Osteocyte (in vitro differentiated cells): ENCODE results near the gene ADAM17. TPM values are rescaled to one million over a fixed set of nuclear protein-coding genes. Genes with fewer than 3 reads are reported as not detected.
A peak's percentile ranks its signal among the peaks of the same experiment; 100 is the strongest.

Experiments
- DNase-seq: peaks from one replicate; pipeline ENCODE4 v3.0.0; 2021; ENCODE audit warnings: mixed read lengths; ENCODE audit not compliant: unreplicated experiment; ENCODE audit errors: extremely low spot score
- H3K27ac Mint-ChIP-seq: one replicate; pipeline ENCODE4 v1.8.0; 2021; ENCODE audit warnings: mild to moderate bottlenecking, mixed read lengths; ENCODE audit not compliant: unreplicated experiment
- H3K27me3 Mint-ChIP-seq: one replicate; pipeline ENCODE4 v1.8.0; 2021; ENCODE audit warnings: mixed read lengths; ENCODE audit not compliant: unreplicated experiment
- H3K36me3 Mint-ChIP-seq: one replicate; pipeline ENCODE4 v1.8.0; 2021; ENCODE audit warnings: mixed read lengths; ENCODE audit not compliant: unreplicated experiment
- H3K4me1 Mint-ChIP-seq: one replicate; pipeline ENCODE4 v1.8.0; 2021; ENCODE audit warnings: mixed read lengths; ENCODE audit not compliant: unreplicated experiment
- H3K4me3 Mint-ChIP-seq: one replicate; pipeline ENCODE4 v1.8.0; 2021; ENCODE audit warnings: mild to moderate bottlenecking, moderate library complexity, mixed read lengths; ENCODE audit not compliant: unreplicated experiment
- H3K9me3 Mint-ChIP-seq: one replicate; pipeline ENCODE4 v1.8.0; 2021; ENCODE audit warnings: mixed read lengths; ENCODE audit not compliant: unreplicated experiment
- CTCF ChIP-seq: fragments of 200-600 bp; sonication (generic); IDR thresholded peaks from 2 replicates; pipeline ENCODE4 v1.5.0; 2021; ENCODE audit warnings: antibody characterized with exemption, mild to moderate bottlenecking, moderate library complexity
- total RNA-seq: library from RNA; stranded (reverse); gene quantifications from 2 replicates; pipeline ENCODE4 v1.2.1, GENCODE V29; 2021

ADAM17 gene
- total RNA-seq, 1 donor from 2014 or later = 36.4 TPM

- TF ChIP-seq CTCF = no peak
- Mint-ChIP-seq H3K9me3 (no peaks in the 10 kb centered on the region), H3K4me3 (no peak overlapping the region), H3K27me3 (no peaks in the 10 kb centered on the region), H3K36me3 (peaks cover 21% of the 10 kb centered on the region), H3K4me1 (peaks cover 3% of the 10 kb centered on the region), H3K27ac (no peak overlapping the region)
- peak; percentile 34 for DNase-seq
These were observed 92.5 kb downstream of the ADAM17 start for GRCh38 chr2:9462886-9463697.

- Mint-ChIP-seq H3K27me3 (no peaks in the 10 kb centered on the region), H3K36me3 (peaks cover 23% of the 10 kb centered on the region), H3K4me1 (peaks cover 3% of the 10 kb centered on the region), H3K4me3 (no peak overlapping the region), H3K27ac (no peak overlapping the region), H3K9me3 (no peaks in the 10 kb centered on the region)
- peak; percentile 7 for DNase-seq
- no peak for TF ChIP-seq CTCF
These were observed 93.3 kb downstream of the ADAM17 start for GRCh38 chr2:9462313-9462712.

- H3K36me3 Mint-ChIP-seq = peaks cover 27% of the 10 kb centered on the region
- no peaks in the 10 kb centered on the region for H3K4me1 Mint-ChIP-seq
- no peak overlapping the region for H3K4me3 Mint-ChIP-seq
- no peaks in the 10 kb centered on the region for H3K27me3 Mint-ChIP-seq
- TF ChIP-seq CTCF = no peak
- DNase-seq = no peak
- H3K27ac Mint-ChIP-seq = no peak overlapping the region
- H3K9me3 Mint-ChIP-seq = no peaks in the 10 kb centered on the region
These were observed 94.6 kb downstream of the ADAM17 start for GRCh38 chr2:9461079-9461478.

GRCh38 chr2:9460441-9461017 is 95.1 kb downstream of the ADAM17 start:
- peak; percentile 19 for DNase-seq
- Mint-ChIP-seq H3K4me3 (no peak overlapping the region), H3K9me3 (no peaks in the 10 kb centered on the region), H3K4me1 (no peaks in the 10 kb centered on the region), H3K36me3 (peaks cover 29% of the 10 kb centered on the region), H3K27ac (no peak overlapping the region), H3K27me3 (no peaks in the 10 kb centered on the region)
- no peak for TF ChIP-seq CTCF

- Mint-ChIP-seq H3K36me3 (peaks cover 24% of the 10 kb centered on the region), H3K4me3 (no peak overlapping the region), H3K27me3 (no peaks in the 10 kb centered on the region), H3K4me1 (no peaks in the 10 kb centered on the region), H3K27ac (no peak overlapping the region), H3K9me3 (no peaks in the 10 kb centered on the region)
- DNase-seq = no peak
- TF ChIP-seq CTCF = no peak
These were observed 104.4 kb downstream of the ADAM17 start for GRCh38 chr2:9451231-9451630.
